HG02678 (cell line): ENCODE measurements around the gene APBA1.

ENCODE experiments used
- ATAC-seq: cut with Tn5 transposase; IDR thresholded peaks from one replicate; pipeline ENCODE4 v1.9.1; 2021; ENCODE audit warnings: mild to moderate bottlenecking, moderate library complexity; ENCODE audit not compliant: unreplicated experiment

The APBA1 gene

DNA sequence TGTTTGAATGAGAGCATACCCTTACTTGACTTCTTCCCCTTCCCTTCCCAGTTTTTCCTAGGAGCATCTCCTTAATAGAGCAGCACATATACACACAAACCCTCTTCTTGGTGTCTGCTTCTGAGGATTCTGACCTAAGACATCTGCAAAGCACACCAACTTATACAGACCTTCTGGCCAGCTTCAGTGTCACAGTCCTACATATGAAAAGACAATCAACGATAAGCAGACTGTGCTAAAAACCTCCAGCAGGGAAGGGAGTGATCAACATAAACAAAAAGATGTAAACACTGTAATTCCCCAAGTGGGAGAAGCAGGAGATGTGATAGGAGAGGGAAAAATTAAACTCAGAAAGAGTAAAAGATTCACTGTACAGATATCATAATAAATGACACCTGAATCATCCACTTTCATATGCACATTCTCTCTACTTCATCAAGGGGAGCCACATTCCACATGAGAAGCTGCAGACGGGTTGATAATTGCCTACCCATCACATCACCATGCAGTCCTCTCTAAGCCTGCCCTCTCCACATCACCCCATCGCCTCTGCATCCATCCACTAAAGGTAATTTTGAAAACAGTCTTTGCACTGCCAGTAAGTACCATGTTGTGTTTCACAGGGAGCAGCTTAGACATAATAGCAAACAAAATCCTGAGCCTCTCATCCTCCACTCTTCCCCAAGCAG lies 13.0 kb downstream of the APBA1 start:
- ATAC-seq, result no peak

DNA sequence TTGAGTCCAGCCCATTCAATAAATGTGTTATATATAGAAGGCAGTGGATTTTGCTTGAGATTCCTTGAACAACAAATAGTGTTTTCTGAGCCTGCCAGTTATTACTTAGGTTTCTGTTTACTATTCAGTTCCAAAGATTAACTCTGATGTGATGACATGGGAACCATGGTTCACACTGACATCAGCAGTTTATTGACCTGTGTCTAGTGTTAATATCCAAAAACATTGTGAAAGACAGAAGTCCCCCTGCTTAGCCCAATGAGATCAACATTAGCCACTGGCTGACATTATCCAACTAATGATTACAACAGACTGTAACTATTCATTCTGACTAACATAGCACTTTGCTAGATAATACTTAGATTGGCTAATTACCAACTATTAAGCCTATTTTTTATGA lies 14.9 kb downstream of the APBA1 start:
- no peak for ATAC-seq

DNA sequence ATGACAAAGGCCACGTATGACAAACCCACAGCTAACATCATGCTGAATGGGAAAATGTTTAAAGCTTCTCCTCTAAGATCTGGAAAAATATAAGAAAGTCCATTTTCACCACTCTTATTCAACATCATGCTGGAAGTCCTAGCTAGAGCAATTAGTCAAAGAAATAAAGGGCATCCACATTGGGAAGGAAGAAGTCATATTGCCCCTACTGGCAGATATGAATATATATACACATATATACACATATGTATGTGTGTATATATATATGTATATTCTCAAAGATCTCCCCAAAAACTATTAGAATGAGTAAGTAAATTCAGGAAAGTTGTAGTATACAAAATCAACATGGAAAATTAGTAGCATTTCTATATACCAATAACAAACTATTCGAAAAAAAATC lies 17.1 kb downstream of the APBA1 start:
- ATAC-seq, result no peak

DNA sequence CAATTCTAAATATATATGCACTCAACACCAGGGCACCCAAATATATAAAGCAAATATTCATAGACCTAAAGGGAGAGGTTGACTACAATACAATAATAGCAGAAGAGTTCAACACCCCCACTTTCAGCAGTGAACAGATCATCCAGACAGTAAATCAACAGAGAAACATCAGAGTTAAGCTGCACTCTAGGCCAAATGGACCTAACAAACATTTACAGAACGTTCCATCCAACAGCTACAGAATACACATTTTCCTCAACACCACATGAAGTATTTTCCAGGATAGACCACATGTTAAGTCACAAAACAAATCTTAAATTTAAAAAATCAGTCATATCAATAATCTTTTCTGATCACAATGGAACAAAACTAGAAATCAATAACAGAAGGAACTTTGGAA lies 18.9 kb downstream of the APBA1 start:
- ATAC-seq, result no peak

DNA sequence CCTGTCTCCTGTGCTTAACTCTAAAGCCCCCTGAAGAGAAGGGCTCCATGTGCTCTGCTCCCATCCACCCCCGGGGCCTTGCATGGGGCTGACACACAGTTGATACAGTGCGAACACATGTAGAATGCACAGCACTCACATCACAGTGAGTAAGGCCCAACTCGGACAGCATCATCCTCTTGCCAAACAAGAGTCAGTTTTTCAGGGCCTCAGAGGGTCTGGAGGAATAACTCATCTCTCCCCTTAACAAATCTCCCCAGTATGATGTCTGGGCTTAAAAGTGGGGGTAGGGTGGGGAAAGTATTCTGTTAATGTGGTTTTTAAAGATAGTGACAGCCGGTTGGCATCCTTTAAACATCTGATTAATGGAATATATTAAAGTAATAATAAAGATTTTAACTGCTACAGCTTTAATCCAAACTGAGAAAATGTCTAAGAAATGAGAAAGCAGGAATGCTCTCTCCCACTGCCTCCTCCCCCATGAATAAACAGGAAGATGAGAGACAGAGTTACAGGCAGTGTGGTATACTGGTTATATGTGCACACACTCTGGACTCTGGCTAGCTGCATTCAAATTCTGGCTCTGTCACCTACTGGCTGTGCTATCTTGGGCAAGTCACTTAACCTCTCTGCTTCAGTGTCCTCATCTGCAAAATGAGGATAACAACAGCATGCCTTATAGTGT lies 22.5 kb downstream of the APBA1 start:
- ATAC-seq, result no peak

DNA sequence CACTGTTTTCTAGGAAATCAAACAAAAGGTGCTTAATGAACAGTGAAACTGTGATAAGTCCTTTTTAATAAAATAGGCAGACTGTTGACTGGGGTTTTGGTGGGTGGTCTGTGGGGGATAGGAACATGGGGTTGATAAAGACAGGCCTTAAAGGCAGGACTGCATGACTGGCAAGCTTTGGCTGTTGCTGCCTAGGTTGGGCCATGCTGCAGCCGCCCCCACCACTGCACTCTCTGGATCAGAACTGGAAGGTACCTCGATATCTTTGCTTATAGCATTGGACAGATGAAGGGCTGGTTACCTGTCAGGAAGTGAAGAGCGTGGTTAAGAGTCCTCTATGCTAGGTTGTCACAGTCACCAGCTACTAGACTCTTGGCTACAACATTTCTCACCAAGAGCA lies 24.4 kb downstream of the APBA1 start:
- no peak for ATAC-seq

DNA sequence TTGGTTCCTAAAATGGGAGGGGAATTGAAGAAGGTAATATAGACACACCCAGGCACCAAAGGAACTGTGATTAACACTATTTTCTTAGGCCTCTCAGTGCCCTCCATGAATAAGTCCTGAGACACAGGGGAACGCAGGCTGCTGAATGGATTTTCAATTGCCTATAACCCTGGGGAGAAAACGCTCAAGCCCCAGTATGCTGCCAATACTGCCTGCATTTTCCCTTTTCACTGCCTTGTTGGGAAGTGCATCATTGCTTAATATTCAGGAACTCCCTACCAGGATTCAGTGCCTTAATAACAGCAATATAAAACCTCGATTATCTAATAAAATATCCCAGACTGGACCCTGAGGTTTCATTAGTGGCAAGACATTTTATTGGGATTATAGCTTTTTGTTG lies 25.4 kb downstream of the APBA1 start:
- no peak for ATAC-seq

DNA sequence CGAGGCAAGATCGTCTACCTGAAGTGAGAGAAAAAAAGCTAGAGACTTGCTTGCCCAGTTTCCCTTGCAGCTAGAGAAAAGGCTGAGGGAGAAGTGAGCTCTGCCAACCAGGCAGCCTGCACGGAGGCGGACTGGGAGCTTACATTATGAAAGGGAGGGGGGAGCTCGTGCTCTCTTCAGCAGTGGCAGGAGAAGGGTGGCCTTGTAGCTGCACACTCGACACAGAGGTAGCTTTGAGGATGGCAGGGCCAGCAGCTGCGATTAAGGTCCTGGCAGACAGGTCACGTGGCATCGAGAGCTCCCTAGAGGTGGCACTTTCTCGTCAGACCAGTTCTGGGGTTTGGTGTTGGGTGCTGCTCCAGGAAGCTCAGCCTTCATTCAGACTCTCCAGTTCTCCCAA lies 26.7 kb downstream of the APBA1 start:
- ATAC-seq, result no peak

DNA sequence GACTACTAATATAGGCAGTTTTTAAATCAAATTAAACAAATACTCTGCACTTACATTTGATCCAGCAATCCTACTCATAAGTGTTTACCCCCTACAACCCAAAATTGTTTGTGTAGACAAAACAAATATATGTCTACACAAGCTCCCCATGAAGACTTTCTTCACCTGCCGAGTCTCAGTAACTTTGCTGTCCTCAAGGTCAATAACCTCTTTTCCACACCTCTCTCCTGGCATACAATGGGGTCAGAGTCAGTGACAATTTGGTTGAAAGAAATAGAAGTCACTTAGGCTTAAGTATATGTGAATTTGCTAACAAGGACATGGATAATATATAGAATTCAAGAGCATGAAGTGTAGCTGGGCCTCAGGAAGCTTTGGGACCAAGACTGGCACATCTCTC lies 29.1 kb downstream of the APBA1 start:
- no peak for ATAC-seq

DNA sequence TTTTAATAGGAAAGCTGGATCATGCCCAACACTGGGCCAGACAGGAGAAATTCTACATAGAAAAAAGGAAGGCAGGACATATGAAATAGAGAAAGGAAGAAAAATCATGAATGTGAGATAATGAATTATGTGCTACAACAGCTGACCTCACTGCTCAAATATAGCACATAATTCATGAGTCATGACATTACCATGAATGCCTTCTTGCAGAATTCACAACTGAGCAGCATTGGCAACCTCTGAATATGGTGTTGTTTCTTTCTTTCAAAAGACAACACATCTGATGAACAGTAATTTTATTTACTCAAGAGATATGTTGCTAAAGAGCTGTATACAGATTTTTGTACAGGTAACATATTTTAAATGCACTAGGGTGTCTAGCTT lies 34.4 kb downstream of the APBA1 start:
- ATAC-seq, result no peak

DNA sequence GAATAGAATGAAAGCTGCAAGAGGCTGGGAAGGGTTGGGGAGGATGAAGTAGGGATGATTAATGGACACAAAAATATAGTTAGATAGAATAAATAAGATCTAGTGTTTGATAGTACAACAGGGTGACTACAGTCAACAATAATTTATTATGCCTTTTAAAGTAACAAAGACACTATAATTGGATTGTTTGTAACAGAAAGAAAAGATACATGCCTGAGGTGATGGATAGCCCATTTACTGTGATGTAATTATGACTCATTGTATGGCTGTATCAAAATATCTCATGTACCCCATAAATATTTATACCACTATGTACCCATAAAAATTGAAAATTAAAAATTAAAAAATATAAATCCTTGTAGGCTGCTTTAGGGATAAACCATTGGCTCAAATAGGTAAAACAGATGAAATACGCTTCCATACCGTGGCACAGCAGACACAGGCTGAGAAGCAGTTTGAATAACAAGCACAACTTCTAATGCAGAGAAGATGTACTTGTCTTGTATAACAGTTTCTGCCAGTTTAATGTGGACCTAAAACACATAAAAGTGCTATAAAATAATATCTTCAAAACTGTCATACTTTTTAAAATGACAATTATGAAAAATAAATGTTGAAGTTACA lies 34.9 kb downstream of the APBA1 start:
- ATAC-seq, result no peak

DNA sequence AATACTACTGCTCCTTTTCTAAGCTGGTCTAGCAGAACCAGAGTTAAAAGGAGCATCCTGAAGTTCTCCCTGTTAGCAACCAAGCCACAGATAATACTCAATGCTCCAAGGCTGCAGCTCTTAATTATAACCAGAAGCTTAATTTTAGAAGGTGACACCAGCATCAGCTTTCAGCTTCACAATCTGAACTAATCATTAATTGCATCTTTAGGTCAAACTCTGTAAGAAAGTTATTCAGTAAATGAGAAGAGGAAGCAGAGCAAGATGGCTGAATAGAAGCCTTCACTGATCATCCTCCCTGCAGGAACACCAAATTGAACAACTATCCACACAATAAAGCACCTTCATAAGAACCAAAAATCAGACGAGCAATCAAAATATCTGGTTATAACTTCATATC lies 38.5 kb downstream of the APBA1 start:
- ATAC-seq, result no peak

DNA sequence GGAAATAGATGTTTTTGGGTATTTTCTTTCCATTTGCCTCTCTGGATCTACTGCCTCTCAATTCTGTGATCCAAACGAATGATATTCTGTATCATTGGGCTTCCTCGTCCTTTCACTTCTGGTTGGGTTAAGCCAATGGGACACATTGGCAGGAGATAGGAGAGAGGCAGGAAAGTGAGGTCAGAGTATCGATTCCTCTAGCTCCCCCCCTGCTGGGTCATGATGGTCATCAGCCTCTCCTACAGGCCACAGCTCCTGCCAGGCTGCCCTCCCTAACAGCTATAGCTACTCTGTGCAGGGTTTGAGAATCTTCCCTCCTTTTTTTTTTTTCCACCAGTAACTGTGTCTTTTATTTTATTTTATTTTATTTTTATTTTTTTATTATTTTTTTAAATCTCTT lies 39.4 kb downstream of the APBA1 start:
- no peak for ATAC-seq

DNA sequence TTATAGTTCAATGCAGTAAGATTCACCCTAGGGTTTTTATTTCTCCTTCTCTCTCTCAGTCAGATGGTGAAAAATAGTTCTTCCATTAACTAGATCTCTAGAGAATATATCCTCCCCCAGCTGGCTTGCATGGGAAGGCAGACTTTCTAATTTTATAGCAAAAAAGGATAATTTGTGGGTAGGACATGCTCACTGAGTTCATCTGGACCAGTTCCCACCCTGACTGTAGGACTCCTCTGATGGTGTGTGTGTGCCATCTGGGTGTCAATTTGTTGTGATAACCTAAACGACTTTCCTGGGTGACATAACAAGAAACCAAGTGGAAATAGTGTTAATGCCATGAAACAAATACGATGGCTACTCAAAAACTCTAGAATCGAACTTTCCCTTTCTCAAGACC lies 44.9 kb downstream of the APBA1 start:
- ATAC-seq, result no peak

DNA sequence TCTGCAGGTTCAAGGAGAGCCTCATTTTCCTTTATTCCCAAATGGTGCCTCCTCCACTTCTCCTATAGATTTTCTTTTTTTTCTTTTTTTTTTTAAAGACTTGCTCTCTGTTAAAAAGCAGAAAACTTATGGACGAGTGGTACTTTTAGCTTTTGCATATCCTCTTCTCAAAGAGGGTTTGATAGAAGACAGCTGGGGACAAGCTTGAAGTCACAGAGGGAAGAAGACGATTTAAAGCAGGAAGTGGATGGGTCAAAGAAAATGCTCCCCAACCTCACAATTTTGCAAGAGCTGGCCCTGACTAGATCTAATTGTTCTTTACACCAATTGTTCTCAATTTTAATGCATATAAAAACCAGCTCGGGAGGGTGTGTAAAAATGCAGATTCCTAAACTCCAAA lies 48.9 kb downstream of the APBA1 start:
- ATAC-seq, result no peak

DNA sequence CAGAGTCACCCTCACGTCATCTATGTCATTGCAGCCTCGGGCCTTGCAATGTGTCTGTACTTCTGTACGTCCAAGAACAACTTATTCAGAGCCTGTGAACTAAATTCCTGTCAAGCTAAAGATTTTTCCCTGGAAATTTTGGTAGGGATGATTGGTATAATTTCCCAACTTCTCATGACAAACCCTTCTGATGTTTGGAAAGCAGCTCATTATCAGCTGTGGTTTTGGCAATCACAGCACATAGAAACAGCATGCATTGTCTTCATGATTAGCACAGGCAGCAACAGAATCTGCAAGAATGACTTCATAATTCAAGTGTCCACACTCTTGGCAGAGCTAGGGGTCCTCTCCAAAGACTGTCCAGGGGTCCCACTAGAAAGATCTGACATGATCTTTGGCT lies 49.5 kb downstream of the APBA1 start:
- no peak for ATAC-seq

DNA sequence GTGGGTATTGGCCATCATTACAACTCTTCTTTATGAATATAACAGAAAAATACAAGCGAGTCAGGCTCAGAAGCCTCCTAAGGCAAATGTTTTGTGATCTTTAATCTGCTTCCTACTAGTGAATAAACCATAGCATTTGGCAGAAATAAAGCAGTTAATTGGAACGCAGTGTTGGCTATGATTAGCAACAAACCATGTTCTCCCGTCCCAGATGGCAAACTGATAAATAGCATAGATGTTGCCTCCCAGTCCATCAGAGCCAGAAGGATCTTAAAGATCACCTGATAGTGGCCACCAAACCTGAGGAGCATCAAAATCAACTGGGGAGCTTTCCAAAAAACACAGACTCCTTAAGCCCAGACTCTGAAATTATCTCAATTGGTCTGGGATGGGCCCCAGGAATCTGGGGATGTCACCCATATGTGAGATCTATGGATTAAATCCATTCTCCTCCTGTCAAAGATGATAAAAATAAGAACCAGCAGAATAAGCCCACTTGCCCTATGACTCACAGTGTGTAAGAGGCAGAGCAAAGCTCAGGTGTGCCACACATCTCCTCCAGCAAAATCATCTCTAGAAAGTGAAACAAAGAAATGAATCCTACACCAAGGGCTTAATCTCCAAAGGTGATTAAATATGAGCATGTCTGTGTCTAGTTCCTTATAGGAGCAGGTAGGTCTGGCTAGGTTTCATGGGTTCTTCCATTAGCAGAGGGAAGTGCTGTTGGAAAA lies 50.3 kb downstream of the APBA1 start:
- no peak for ATAC-seq

DNA sequence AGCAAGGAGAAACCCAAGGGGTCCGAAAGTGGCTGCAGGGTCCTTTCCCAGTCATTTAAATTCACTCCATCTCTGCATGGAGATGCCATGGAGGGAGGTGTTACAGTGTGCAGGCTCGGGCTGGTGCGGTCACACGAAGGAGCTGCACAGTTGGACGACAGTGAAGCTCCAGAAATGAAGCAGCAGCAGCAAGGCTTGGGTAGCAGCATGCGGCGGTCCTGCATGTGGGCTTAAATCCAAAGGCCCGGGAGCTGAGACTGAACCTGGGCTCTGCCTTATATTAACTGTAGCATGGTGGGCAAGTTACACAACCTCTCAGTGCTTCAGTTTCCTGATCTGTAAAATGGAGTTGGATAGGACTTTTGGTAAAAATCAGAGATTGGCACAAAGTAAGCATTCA lies 51.4 kb downstream of the APBA1 start:
- ATAC-seq, result no peak

DNA sequence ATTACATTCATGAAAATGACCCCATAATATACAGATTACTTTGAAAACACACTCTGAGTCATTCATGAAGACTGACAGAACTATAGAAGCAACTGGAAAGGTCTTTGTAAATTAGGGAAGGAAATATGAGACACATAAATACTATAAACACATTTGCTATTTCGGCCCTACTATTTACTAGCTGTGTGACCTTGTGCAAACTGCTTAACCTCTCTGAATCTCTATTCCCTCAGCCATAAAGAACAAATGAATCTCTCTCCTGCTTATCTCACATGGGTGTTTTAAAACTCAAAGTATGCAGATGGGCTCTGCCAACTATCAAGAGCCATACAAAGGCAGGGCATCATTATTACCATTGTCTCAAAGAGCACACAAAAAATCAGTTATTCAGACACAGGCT lies 52.9 kb downstream of the APBA1 start:
- ATAC-seq, result no peak

DNA sequence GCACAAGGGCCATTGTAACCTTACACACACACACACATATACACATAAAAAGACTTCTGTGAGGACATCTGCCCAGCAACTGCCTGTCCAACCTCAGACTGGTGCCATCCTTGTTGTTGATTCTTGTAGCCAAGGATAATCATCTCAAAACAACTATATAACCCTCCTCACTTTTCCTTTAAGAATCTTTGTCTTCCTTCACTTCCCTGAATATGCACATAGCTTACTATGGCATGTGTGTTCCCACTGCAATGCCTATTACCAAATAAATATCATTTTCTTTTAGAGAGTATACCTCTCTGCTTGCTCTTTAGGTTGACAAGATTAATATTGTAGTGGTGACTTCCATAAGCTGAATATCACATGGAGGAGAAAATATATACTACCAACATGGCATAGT lies 55.2 kb downstream of the APBA1 start:
- ATAC-seq, result no peak

DNA sequence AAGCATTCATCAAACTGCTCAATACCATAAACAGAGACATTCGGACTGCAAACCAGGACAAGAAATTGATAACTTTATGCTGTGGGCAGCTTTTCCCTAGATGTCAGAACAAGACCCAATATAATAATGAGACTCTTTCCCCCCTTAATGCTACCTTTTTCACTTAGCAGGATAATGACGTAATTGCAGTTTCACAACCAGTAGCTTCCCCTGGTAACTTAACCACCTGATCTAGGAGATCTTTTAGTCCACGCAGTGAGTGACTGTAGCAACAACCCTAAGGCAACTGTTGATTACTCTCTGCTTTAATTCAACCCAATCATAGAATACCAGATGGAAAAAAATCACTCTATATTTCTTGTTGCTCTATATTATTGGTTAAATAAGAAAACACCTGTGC lies 56.3 kb downstream of the APBA1 start:
- ATAC-seq, result no peak

DNA sequence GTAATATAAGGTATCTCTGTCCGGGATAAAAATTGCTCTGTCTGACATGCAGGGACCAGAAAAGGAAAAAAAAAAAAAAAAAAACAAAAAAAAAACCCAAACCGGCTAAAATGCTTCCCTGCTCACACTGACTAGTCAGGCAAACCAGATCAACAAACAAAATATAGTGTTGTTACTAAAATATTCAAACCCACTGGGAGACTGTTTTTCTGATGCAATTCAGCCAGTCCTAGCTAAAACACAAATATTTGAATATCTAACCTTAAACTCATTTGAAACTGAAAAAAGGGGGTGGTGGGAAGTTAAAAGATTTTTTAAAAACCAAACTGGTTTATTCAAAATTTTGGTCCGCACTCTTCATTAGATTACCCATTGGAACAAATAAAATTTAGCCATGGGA lies 61.0 kb downstream of the APBA1 start:
- ATAC-seq, result no peak
